AG04449 (cell line): ENCODE results near the gene SF3B6.

Source experiments
- CTCF ChIA-PET: fragments of 350-600 bp; formaldehyde crosslinking; extraction: SDS; loops from one replicate; lab custom pipeline; 2021; ENCODE audit warnings: antibody characterized with exemption; lab: Yijun Ruan, JAX
- POLR2A ChIA-PET: fragments of 400-600, 350-600 bp; formaldehyde crosslinking; extraction: SDS; loops from one replicate; lab custom pipeline; 2020; ENCODE audit warnings: antibody characterized with exemption, inconsistent platforms; lab: Yijun Ruan, JAX
- DNase-seq: peaks from one replicate; pipeline ENCODE4 v3.0.0-alpha.2; 2010; ENCODE audit warnings: low read depth, low spot score
- H3K4me3 ChIP-seq: 2 replicates; pipeline ENCODE4 v1.5.1; 2011; ENCODE audit warnings: low read depth, mild to moderate bottlenecking, control low read depth, low read length
- TF ChIP-seq, protein P1 (sequence below): IDR thresholded peaks from one replicate; pipeline ENCODE4 v1.5.1; 2011; ENCODE audit warnings: mild to moderate bottlenecking, moderate library complexity, low read length, control low read depth, inconsistent platforms; ENCODE audit not compliant: insufficient read depth; ENCODE audit errors: missing control alignments

Gene SF3B6

DNA sequence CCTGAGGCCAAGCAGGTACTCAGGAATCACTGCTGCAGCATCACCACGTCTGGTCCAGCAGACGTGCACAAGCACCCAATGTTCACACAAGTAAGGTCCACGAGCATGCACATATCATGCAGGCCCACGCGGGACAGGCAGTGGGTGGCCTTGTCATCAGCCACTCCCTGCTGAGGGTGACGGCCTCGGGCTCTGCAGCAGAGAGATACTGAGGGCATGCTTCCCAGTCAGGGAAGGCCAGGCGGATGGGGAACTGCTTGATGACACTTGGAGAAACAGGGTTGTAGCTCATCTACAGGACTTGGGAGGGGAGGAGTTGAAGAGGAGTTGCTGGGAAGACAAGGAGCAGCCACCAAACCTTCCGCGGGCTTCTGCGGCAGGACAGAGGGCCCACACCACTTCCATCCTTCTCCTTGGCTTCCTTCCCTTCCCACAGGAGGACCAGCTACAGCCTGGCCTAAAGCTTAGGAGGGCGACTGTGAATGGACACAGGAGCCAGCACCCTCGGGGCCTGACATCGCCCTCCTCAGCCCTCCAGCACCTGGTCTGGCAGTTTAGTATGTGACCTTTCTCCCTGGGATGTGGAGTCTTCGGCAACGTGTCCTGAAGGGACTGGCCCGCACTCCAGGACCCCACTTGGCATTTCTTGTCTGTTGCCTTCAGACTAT, 51.0 kb downstream of the SF3B6 start:
- POLR2A ChIA-PET = no interaction called here
- DNase-seq = no peak

DNA sequence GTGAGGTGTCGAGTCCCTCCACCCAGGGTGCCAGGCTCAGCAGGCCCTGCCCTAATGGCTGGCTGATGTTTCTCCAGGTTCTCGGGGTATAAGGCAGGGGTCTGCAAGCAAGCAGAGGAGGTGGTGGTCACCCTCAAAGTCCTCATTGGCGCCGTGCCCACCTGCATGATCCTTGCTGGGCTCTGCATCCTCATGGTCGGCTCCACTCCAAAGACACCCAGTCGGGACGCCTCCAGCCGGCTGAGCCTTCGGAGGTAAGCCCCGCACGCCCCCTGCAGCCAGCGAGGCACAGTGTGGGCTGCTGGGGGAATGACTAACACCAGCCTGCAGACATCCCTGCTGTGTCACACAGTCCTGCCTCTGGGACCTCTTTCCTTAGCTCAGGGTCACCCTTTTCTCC, 52.1 kb downstream of the SF3B6 start:
- CTCF ChIA-PET = interaction anchor here (1.2 to 2.0 kb wide), 3 partner anchors 9 to 200 kb away, joined by 4 to 6 read pairs (median 5); no protein-coding TSS in a partner anchor
- DNase-seq = no peak
- no peak overlapping the region for H3K4me3 ChIP-seq
- TF ChIP-seq, protein P1, sequence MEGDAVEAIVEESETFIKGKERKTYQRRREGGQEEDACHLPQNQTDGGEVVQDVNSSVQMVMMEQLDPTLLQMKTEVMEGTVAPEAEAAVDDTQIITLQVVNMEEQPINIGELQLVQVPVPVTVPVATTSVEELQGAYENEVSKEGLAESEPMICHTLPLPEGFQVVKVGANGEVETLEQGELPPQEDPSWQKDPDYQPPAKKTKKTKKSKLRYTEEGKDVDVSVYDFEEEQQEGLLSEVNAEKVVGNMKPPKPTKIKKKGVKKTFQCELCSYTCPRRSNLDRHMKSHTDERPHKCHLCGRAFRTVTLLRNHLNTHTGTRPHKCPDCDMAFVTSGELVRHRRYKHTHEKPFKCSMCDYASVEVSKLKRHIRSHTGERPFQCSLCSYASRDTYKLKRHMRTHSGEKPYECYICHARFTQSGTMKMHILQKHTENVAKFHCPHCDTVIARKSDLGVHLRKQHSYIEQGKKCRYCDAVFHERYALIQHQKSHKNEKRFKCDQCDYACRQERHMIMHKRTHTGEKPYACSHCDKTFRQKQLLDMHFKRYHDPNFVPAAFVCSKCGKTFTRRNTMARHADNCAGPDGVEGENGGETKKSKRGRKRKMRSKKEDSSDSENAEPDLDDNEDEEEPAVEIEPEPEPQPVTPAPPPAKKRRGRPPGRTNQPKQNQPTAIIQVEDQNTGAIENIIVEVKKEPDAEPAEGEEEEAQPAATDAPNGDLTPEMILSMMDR = peak; percentile 44
- POLR2A ChIA-PET = no interaction called here

More for the DNA sequence above, 51.0 kb downstream of the SF3B6 start:
- CTCF ChIA-PET = interaction anchor here (1.2 to 1.7 kb wide), 2 partner anchors 8 to 10 kb away, joined by 4 to 5 read pairs; no protein-coding TSS in a partner anchor
- TF ChIP-seq, protein P1 = no peak
- no peak overlapping the region for H3K4me3 ChIP-seq

DNA sequence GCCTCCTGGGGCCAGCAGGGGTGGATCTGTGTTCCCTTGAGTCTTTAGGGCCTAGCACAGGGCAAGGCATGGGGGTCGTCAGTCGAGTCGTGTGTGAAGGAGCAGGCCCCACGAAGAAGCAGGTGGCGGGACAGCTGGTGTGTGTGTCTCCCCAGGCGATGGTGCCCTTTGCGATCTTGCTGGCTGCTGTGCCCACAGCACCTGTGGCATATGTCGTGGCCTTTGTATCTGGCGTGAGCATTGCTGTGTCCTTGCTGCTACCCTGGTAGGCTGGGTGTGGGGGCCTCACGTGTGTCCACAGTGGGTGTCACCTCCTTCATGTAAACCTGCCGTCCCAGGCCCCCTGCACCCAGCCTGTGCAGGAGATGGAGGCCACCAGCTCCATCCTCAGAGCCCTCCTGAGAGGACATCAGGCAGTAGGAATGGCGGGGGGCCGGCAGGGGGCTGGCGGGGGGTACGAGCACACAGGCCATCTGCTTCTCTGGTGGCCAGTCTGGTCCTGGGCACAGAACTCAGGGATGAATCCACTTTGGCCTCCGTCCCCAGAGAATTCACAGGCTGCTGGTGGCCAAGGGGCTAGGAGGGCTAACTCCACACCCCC, 53.1 kb downstream of the SF3B6 start:
- H3K4me3 ChIP-seq = no peak overlapping the region
- TF ChIP-seq, protein P1 = no peak
- ChIA-PET POLR2A (no interaction called here), CTCF (interaction anchor here (1.7 to 2.0 kb wide), 2 partner anchors 10 to 199 kb away, joined by 5 to 6 read pairs; no protein-coding TSS in a partner anchor)
- DNase-seq = no peak

DNA sequence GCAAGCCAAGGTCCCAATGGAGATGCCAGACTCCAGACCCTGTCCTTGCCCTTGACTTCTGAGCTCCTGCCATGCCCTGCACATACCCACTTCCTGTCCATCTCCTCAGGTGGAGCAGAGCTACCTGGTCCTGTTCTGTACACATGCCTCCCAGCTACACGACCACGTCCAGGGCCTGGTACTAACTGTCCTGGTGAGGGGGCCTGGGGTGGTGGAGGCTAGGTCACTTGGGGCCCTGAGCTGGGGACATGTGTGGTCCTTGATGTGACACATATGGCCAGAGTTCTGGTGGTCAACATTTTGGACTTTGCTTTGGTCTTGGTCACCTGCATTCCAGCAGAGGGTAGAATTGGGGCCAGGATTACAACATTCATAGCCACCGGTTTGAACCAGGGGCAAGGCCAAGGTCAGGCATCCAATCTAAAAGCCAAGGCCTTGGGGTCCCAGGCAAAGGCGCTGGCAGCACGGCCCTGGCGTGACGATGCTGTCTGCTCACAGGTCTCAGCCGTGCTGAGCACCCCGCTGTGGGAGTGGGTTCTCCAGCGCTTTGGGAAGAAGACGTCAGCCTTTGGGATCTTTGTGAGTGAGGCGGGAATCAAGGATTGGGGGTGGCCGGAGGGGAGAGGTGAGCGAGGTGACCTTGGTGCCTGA, 53.7 kb downstream of the SF3B6 start:
- no peak overlapping the region for H3K4me3 ChIP-seq
- TF ChIP-seq, protein P1 = no peak
- CTCF ChIA-PET = interaction anchor here (2.0 kb wide), 1 partner anchor 198 kb away, joined by 6 read pairs; no protein-coding TSS in a partner anchor
- DNase-seq = no peak
- POLR2A ChIA-PET = no interaction called here

DNA sequence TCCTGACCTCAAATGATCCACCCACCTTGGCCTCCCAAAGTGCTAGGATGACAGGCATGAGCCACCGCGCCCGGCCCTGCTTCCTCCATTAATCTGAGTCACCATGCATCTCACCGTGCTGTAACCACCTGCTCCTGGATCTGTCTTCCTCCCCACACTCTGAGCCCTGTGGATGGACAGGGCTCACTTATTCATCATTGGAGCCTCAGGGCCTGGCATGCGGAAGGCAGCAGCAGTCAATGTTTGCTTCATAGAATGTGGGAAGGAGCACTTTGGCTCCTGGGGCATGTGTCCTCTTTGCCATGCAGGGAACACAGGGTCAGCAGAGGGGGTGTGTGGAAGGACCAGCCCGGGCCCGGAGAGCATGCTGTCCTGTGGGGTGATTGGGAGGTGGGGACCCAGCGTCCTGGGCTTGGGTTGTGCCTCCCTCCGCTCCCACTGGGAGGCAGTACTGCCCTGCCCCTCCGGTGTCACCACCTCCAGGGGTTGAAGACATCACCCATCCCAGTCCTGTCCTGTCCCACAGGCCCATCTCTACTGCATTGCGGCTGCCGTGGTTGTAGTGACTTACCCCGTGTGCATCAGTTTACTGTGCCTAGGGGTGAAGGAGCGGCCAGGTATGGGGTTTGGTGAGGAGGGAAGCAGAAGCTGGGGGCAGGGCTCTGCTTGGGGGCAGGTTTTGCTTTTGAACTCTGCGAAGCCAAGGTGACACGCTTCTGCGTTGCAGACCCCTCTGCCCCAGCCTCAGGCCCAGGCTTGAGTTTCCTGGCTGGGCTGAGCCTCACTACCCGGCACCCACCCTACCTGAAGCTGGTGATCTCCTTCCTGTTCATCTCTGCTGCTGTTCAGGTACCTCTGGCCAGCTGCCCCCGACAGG, 54.8 kb downstream of the SF3B6 start:
- POLR2A ChIA-PET = no interaction called here
- TF ChIP-seq, protein P1 = peak; percentile 31
- DNase-seq = no peak
- no peak overlapping the region for H3K4me3 ChIP-seq
- CTCF ChIA-PET = no interaction called here
